ENCODE results near the gene CASP5. TPM values are rescaled to one million over a fixed set of nuclear protein-coding genes. Genes with fewer than 3 reads are reported as not detected.

The CASP5 gene
- total RNA-seq, 1 donor from 2014 or later: not detected

DNA sequence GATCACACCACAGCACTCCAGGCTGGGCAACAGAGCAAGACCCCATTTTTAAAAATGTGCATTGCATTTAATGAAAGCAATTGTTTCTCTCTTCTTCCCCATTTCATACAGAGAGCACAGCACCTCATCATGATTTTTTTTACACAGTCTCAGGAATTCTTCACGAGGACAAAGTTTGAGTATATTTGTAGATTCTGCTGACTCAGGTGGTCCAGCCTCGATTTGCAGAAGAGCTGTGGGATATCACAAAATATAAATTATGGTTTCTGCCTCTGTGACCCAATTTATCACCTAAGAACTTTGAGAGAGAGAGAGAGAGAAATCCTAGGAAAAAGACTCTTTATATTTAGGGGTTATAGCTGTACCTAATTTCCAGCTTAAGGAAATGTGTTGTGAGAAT, 19.8 kb downstream of the CASP5 start:
- TF ChIP-seq, protein P1, sequence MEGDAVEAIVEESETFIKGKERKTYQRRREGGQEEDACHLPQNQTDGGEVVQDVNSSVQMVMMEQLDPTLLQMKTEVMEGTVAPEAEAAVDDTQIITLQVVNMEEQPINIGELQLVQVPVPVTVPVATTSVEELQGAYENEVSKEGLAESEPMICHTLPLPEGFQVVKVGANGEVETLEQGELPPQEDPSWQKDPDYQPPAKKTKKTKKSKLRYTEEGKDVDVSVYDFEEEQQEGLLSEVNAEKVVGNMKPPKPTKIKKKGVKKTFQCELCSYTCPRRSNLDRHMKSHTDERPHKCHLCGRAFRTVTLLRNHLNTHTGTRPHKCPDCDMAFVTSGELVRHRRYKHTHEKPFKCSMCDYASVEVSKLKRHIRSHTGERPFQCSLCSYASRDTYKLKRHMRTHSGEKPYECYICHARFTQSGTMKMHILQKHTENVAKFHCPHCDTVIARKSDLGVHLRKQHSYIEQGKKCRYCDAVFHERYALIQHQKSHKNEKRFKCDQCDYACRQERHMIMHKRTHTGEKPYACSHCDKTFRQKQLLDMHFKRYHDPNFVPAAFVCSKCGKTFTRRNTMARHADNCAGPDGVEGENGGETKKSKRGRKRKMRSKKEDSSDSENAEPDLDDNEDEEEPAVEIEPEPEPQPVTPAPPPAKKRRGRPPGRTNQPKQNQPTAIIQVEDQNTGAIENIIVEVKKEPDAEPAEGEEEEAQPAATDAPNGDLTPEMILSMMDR (IDR thresholded peaks at IDR 0.05; ENCODE audit: unreplicated experiment): no peak
- Mint-ChIP-seq H3K36me3 (no peaks in the 10 kb centered on the region), H3K9me3 (peaks cover 12% of the 10 kb centered on the region), H3K4me3 (no peak overlapping the region), H3K27me3 (ENCODE audit: low read depth) (no peaks in the 10 kb centered on the region), H3K27ac (no peak overlapping the region), H3K4me1 (peaks cover 13% of the 10 kb centered on the region)
- no peak for DNase-seq (ENCODE audit: low spot score in 2 of 2, unreplicated experiment in 2 of 2)

- no peaks in the 10 kb centered on the region for H3K27me3 Mint-ChIP-seq (ENCODE audit: low read depth)
- TF ChIP-seq, protein P1 (IDR thresholded peaks at IDR 0.05; ENCODE audit: unreplicated experiment): peak; percentile 43
- DNase-seq (ENCODE audit: low spot score in 2 of 2, unreplicated experiment in 2 of 2): no peak
- H3K27ac Mint-ChIP-seq: no peak overlapping the region
- H3K9me3 Mint-ChIP-seq: peaks cover 12% of the 10 kb centered on the region
- H3K4me1 Mint-ChIP-seq: peaks cover 7% of the 10 kb centered on the region
- H3K36me3 Mint-ChIP-seq: no peaks in the 10 kb centered on the region
- H3K4me3 Mint-ChIP-seq: no peak overlapping the region
Measured at GRCh38 chr11:105000797-105001196, 22.2 kb downstream of the CASP5 start.

DNA sequence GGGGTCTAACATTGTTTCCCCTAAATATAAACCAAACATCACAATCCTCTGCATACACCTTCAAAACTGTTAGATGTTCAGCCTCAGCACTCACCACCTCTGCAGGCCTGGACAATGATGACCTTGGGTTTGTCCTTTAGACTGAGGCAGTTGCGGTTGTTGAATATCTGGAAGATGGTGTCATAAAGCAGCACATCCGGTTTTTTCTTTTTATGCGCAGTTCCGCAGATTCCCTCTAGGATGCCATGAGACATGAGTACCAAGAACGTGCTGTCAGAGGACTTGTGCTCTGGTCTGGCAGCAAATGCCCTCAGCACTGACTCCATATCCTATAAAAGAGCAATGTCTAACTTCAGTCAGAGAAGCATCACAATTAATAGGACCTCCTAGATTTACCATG, 22.8 kb downstream of the CASP5 start:
- H3K27me3 Mint-ChIP-seq (ENCODE audit: low read depth): no peaks in the 10 kb centered on the region
- no peaks in the 10 kb centered on the region for H3K36me3 Mint-ChIP-seq
- peaks cover 7% of the 10 kb centered on the region for H3K4me1 Mint-ChIP-seq
- no peak for DNase-seq (ENCODE audit: low spot score in 2 of 2, unreplicated experiment in 2 of 2)
- peaks cover 12% of the 10 kb centered on the region for H3K9me3 Mint-ChIP-seq
- TF ChIP-seq, protein P1 (IDR thresholded peaks at IDR 0.05; ENCODE audit: unreplicated experiment): no peak
- H3K27ac Mint-ChIP-seq: no peak overlapping the region
- no peak overlapping the region for H3K4me3 Mint-ChIP-seq

GRCh38 chr11:104999721-105000120, 23.2 kb downstream of the CASP5 start:
- no peak for DNase-seq (ENCODE audit: low spot score in 2 of 2, unreplicated experiment in 2 of 2)
- Mint-ChIP-seq H3K9me3 (peaks cover 15% of the 10 kb centered on the region), H3K4me1 (peaks cover 4% of the 10 kb centered on the region), H3K27ac (no peak overlapping the region), H3K27me3 (ENCODE audit: low read depth) (no peaks in the 10 kb centered on the region), H3K36me3 (no peaks in the 10 kb centered on the region), H3K4me3 (no peak overlapping the region)
- TF ChIP-seq, protein P1 (IDR thresholded peaks at IDR 0.05; ENCODE audit: unreplicated experiment): no peak

DNA sequence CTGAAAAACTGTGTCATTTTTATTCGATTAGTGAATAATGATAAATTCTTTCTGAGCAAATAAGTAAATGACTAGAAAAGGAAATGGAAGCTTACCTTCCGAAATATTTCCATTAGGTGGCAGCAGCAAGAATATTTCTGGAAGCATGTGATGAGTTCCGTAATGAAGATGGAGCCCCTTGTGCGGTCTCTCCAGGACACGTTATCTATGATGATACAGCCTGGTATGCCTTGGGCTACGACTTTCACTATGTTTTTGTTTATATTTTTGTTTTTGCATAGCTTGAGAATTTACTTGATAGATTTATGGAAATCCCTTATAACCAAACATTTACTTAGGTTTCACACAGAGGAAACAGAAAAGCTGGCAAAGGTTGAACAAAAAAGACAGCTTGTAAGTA, 25.7 kb downstream of the CASP5 start:
- peaks cover 19% of the 10 kb centered on the region for H3K9me3 Mint-ChIP-seq
- no peaks in the 10 kb centered on the region for H3K27me3 Mint-ChIP-seq (ENCODE audit: low read depth)
- H3K4me1 Mint-ChIP-seq: peaks cover 4% of the 10 kb centered on the region
- H3K36me3 Mint-ChIP-seq: no peaks in the 10 kb centered on the region
- no peak overlapping the region for H3K27ac Mint-ChIP-seq
- TF ChIP-seq, protein P1 (IDR thresholded peaks at IDR 0.05; ENCODE audit: unreplicated experiment): no peak
- DNase-seq (ENCODE audit: low spot score in 2 of 2, unreplicated experiment in 2 of 2): no peak
- no peak overlapping the region for H3K4me3 Mint-ChIP-seq

GRCh38 chr11:104995001-104995408, 28.0 kb downstream of the CASP5 start:
- Mint-ChIP-seq H3K9me3 (peaks cover 11% of the 10 kb centered on the region), H3K27me3 (ENCODE audit: low read depth) (no peaks in the 10 kb centered on the region), H3K4me1 (peaks cover 4% of the 10 kb centered on the region), H3K4me3 (no peak overlapping the region), H3K36me3 (no peaks in the 10 kb centered on the region), H3K27ac (no peak overlapping the region)
- DNase-seq (ENCODE audit: low spot score in 2 of 2, unreplicated experiment in 2 of 2): no peak
- TF ChIP-seq, protein P1 (IDR thresholded peaks at IDR 0.05; ENCODE audit: unreplicated experiment): no peak

All from mesothelial cell of epicardium (in vitro differentiated cells).